Head of caudate nucleus (tissue), 42 donors: ENCODE data around the gene ATP6V0E1.

ENCODE experiments used
- DNase-seq, 42 donors: peaks; one replicate each; pipeline versions ENCODE4 v3.0.0 to v3.0.0-alpha.2; 2020 to 2021; ENCODE audit warnings: mixed read lengths in 7 of 42
- intact Hi-C: fragments of 100-400 bp; cut with DNase I; formaldehyde crosslinking; loops from one replicate; pipeline ENCODE4 v1.15.0; 2022

ATP6V0E1 gene

DNA sequence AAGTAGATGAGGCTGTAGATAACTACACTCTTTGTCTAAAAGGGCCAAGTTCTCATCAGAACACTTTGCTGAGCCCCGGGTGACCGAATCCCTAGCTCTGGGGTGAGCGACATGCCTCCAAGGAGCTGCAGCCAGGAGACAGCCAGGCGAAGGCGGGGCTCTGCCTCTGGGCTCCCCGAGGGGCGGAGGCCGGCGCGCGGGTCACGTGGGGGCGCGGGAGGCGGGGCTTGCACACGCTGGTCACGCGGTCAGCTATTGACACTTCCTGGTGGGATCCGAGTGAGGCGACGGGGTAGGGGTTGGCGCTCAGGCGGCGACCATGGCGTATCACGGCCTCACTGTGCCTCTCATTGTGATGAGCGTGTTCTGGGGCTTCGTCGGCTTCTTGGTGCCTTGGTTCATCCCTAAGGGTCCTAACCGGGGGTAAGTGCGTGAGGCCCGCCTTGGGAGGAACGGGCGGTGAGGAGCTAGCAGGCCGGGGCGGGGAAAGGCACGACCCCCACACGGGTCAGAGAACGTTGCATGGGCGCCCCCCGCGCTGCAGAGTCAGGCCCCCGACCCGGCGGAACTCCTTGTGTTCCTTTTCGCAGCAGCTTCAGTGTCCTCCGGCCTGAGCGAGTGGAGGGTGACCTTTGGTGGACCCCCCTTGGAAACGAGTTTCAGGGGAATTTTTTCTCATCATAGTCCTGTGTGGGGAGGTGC lies at the start of gene ATP6V0E1:
TSS of gene ATP6V0E1 (plus strand) at position 230 of the 702 bp plus-strand sequence. CDS start at position 320, 90 bp downstream.
- peak; percentile 94 to 99 (median 98) for DNase-seq
- intact Hi-C loops: loop anchor here (5.0 to 10.0 kb wide), 2 partner anchors 161 to 344 kb away; partner anchors contain the start of genes BNIP1 and STC2

DNA sequence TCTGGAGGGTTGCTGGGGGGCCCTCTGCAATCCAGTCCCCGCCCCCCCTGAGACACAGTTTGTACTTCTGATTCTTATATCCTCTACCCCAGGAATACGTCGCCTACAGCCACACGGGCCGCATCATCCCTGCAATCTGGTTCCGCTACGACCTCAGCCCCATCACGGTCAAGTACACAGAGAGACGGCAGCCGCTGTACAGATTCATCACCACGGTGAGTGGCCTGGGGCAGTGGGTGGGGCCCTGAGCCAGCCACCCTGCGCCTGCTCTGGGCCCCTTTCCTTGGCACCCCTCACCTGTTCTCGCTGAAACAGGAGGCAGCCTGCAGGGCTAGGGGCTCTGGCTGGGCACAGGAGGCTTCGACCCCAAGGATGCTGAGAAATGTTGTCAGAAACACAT lies 48.5 kb upstream of the ATP6V0E1 start:
- no peak for DNase-seq
- intact Hi-C loops: no loop called here

DNA sequence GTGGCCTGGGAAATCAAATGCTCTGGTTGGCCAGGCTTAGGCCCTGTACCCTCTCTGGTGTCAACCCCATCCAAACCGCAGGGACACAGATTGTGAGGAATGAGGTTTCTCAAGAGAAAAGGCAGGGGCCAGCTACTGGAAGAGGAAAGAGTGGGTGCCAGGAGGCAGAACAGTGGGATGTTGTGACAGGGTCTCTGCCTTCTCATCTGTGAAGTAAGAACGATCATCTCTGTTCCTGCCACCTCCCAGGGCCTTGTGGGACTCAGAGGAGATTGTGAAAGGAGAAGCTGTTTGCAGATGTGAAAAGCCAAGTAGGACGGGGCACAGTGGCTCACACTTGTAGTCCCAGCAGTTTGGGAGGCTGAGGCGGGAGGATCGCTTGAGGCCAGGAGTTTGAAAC lies 47.2 kb upstream of the ATP6V0E1 start:
- intact Hi-C loops: no loop called here

GRCh38 chr5:172939071-172939470 lies 44.5 kb upstream of the ATP6V0E1 start:
- intact Hi-C loops: no loop called here
- DNase-seq: peak in 6 of 42 donors; percentile 17 to 58 (median 30)

More for the DNA sequence above, 47.2 kb upstream of the ATP6V0E1 start:
- no peak for DNase-seq

DNA sequence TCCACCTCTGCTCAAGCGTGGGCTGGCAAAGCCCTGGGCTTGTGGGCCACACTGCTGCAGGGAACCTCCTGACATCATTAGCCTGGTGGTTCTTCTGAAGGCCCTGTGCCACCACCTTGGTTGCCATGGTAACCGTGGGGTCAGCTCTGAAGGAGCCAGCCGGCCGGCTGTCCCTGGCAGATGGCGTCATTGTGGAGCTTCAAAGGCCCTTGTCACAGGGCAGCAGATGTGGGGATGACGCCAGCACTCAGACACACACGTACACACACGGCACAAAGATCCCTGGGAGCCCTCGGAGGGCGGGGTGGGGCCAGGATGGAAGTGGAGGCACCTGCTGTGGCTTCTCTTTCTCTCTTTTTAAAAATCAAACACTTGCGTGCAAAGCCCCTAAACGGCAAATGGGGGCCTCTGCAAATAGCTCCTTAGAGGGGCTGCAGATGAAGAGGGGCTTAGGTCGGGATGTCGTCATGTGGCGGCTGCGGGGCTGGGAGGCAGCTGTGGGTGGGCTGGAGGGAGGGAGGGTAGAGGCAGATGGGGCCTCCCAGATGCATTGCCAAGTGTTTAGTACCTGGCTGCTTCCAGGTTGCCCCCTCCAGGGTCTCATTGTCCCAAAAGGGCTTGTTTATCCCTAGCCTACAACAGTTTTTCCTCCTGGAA lies 43.8 kb upstream of the ATP6V0E1 start:
- intact Hi-C loops: no loop called here
- DNase-seq: peak in 41 of 42 donors; percentile 14 to 86 (median 62)

DNA sequence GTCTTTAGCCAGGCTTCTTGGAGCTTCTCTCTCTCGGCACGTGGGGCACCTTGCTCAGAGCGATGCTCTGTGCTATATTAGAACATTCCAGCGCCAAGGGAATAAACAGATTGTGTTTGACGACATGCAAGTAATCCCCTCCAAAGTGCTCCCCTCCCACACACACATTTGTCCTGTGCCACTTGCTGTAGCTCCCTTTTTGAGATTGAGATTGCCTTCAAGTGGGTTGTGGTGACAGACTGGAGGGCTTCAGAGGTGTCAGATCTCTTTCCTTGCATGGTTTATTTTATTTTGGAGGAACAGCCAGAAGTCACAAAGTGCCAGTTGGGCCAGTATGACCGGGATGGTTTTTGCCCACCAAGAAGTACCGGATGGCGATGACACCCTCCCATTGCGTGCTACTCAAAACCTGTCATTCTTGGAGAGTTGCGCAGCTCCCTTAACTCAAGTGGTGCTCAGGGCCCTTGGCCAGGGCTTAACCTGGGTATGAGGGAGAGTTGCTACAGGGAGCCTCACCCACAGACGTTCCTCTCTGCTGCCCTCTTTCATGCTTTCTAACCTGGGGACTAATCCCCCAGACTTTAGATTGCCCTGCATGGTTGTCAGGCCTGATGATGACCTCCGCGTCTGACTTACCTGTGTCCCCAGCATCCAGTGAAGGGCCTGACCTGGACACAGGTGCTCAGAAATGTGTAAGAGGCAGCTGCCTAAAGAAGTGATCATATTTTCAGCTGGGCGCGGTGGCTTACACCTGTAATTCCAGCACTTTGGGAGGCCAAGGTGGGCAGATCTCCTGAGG lies 43.1 kb upstream of the ATP6V0E1 start:
- intact Hi-C loops: no loop called here
- DNase-seq: no peak

- intact Hi-C loops: no loop called here
- no peak for DNase-seq
Measured at GRCh38 chr5:172941067-172941516, 42.5 kb upstream of the ATP6V0E1 start.

DNA sequence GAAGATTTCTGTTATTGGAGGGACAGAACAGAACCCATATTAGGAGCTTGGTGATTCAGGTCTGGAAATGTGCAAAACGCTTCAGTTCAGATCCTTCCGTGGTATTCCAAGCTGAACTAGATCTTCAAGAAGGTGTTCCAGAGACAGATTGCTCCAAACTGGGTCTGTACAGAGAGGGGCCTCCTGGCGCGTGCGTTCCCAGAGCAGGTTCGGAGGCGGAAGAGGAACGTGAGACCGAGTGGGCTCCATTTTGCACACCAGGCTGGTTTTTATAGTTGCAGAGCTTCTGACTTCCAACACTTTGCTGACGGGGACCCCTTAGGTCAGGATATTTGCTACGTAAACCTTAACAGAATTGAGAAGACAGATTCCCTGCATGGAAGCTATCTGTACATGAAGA lies 41.0 kb upstream of the ATP6V0E1 start:
- DNase-seq: no peak
- intact Hi-C loops: no loop called here

- DNase-seq: peak in 37 of 42 donors; percentile 30 to 89 (median 61)
- intact Hi-C loops: no loop called here
Measured at GRCh38 chr5:172943283-172943841, 40.2 kb upstream of the ATP6V0E1 start.

GRCh38 chr5:172943906-172944305 lies 39.7 kb upstream of the ATP6V0E1 start:
- DNase-seq: no peak
- intact Hi-C loops: no loop called here

- DNase-seq: peak in 1 of 42 donors; percentile 5
- intact Hi-C loops: no loop called here
Measured at GRCh38 chr5:172944741-172945140, 38.8 kb upstream of the ATP6V0E1 start.

- intact Hi-C loops: no loop called here
- DNase-seq: peak in 1 of 42 donors; percentile 0
Measured at GRCh38 chr5:172945151-172945550, 38.4 kb upstream of the ATP6V0E1 start.

- peak in 1 of 42 donors; percentile 13 for DNase-seq
- intact Hi-C loops: no loop called here
Measured at GRCh38 chr5:172946146-172946545, 37.4 kb upstream of the ATP6V0E1 start.

GRCh38 chr5:172949426-172949825 lies 34.1 kb upstream of the ATP6V0E1 start:
- intact Hi-C loops: no loop called here
- DNase-seq: no peak

DNA sequence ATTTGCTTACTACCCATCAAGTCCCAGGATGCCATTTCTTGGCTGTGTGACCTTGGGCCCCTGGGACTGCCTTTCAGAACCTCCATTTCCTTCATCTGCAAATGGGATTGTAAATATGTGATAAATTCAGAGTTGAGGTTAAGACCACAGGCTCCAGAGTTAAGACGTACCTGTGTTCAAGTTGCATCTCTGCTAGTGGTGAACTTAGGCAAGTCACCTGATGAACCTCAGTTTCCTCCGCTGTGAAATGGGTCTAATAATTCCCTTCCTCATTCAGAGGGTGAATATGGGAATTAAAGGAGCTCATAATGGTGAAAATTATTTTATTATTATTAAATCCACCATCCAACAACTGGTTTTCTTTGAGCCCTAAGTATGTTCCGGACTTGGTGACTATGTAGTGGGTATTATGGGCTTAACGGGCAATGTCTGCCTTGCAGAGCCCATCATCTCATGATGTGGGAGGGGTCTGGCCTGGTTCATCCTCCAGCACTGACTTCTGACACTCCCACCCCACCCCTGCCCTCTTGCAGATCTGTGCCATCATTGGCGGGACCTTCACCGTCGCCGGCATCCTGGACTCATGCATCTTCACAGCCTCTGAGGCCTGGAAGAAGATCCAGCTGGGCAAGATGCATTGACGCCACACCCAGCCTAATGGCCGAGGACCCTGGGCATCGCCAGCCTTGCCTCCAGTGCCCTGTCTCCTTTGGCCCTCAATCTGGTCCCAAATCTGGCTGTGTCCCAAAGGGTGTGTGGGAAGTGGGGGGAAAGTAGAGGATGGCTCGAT lies 33.2 kb upstream of the ATP6V0E1 start:
- no peak for DNase-seq
- intact Hi-C loops: no loop called here

DNA sequence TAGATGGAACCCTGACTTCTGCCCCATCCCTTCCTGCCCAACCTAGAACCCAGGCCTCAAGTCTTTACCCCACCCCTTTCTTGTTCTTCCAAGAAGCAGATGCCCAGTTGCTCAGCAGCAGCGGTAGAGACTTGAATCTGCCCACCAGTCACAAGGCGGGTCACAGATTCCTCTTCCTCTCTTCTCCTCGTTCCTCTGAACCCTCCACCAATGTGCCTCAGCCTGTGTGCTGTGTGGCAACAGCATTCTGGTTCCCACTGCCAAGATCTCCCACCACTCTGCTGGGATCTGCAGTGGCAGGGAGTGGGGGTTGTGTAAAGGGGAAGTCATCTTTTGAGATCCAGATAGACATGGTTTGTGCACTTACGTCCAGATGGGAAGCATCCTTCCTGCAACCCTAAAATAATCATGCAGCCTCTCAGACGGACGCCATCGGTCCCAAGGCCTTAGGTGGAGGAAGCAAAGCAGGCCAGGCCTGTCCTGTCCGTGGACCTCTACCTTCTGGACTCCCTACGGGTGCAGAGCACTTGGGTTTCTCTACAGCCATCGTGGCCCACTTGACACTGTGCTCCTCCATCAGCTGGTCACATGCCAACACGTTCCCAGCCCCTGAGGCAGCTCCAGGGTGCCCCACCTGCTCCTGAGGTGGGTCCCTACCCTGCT lies 32.1 kb upstream of the ATP6V0E1 start:
- intact Hi-C loops: no loop called here
- DNase-seq: no peak

- intact Hi-C loops: no loop called here
- DNase-seq: no peak
Measured at GRCh38 chr5:172952034-172952511, 31.5 kb upstream of the ATP6V0E1 start.
